PC-9 (cell line): Measurements from ENCODE around the gene PCNX3.

ENCODE experiments used
- CTCF ChIP-seq: fragments of 200-600 bp; sonication (generic); conservative IDR thresholded peaks from 2 replicates; pipeline ENCODE4 v1.6.1; 2017; ENCODE audit warnings: mixed run types, antibody characterized with exemption, mild to moderate bottlenecking, moderate library complexity
- EZH2 ChIP-seq: fragments of 200-600 bp; sonication (generic); IDR thresholded peaks from 2 replicates; pipeline ENCODE4 v1.8.0; 2017; ENCODE audit warnings: antibody characterized with exemption, low read depth

- TF ChIP-seq CTCF = no peak
- TF ChIP-seq EZH2 = no peak
Observed at GRCh38 chr11:65616575-65617001, 1.0 kb downstream of the PCNX3 start.
